ENCODE results near the gene GFRA3.

GFRA3 gene

DNA sequence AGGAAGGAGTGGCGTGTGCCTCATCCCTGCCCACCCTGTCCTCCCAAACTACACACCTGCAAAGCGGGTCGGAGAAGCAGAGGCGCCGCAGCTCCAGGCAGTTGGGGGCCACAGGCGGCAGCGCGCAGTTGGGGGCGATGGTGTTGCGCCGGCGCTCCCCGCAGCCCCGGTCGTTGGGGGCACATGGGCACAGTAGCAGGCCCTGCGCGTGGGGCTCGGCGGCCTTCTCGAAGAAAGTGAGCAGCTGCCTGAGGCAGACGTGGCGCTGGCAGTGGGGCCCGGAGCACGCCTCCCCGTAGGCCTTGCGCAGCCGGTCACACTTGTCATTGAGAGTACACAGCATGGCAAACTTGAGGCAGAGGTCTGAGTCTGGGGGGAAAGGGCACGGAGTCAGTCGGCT lies 16.8 kb downstream of the GFRA3 start:
- TF ChIP-seq, protein P1, sequence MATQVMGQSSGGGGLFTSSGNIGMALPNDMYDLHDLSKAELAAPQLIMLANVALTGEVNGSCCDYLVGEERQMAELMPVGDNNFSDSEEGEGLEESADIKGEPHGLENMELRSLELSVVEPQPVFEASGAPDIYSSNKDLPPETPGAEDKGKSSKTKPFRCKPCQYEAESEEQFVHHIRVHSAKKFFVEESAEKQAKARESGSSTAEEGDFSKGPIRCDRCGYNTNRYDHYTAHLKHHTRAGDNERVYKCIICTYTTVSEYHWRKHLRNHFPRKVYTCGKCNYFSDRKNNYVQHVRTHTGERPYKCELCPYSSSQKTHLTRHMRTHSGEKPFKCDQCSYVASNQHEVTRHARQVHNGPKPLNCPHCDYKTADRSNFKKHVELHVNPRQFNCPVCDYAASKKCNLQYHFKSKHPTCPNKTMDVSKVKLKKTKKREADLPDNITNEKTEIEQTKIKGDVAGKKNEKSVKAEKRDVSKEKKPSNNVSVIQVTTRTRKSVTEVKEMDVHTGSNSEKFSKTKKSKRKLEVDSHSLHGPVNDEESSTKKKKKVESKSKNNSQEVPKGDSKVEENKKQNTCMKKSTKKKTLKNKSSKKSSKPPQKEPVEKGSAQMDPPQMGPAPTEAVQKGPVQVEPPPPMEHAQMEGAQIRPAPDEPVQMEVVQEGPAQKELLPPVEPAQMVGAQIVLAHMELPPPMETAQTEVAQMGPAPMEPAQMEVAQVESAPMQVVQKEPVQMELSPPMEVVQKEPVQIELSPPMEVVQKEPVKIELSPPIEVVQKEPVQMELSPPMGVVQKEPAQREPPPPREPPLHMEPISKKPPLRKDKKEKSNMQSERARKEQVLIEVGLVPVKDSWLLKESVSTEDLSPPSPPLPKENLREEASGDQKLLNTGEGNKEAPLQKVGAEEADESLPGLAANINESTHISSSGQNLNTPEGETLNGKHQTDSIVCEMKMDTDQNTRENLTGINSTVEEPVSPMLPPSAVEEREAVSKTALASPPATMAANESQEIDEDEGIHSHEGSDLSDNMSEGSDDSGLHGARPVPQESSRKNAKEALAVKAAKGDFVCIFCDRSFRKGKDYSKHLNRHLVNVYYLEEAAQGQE (IDR thresholded peaks at IDR 0.05; ENCODE audit: insufficient read depth in 1 of 2, low read depth in 2 of 2, low read length in 2 of 2): no peak
- no peak for TF ChIP-seq POLR2AphosphoS5 (IDR thresholded peaks at IDR 0.05; ENCODE audit: low read depth, low read length)
- TF ChIP-seq FOXP2 (optimal IDR thresholded peaks at IDR 0.05; ENCODE audit: borderline replicate concordance, extremely low read depth, extremely low read length, insufficient read depth): no peak
- TF ChIP-seq TAF1 (IDR thresholded peaks at IDR 0.05; ENCODE audit: borderline replicate concordance, insufficient read depth, low read length): no peak
- TF ChIP-seq SIN3A (IDR thresholded peaks at IDR 0.05; ENCODE audit: borderline replicate concordance, insufficient read depth, low read length): no peak

DNA sequence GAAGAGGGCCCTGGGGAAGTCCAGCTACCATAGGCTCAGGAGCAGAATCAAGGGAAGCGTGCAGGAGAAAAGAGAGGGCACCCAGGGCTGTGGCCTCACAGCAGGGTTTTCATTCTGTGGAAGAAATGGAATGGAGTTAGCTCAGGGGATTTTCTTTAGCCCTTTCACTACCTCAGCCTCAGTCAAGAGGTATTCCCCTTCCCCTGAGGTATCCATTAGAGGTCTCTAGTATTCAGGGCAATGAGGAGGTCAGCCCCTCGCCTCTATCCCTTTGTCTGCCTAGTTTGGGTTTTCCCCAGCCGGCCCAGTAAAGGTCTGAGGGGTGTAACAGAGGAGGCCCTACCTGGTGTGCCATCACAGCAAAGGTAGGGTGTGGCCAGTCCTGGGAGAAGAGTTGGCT lies 21.5 kb downstream of the GFRA3 start:
- TF ChIP-seq SIN3A (IDR thresholded peaks at IDR 0.05; ENCODE audit: borderline replicate concordance, insufficient read depth, low read length) (no peak), TAF1 (IDR thresholded peaks at IDR 0.05; ENCODE audit: borderline replicate concordance, insufficient read depth, low read length) (no peak), POLR2AphosphoS5 (IDR thresholded peaks at IDR 0.05; ENCODE audit: low read depth, low read length) (no peak), FOXP2 (optimal IDR thresholded peaks at IDR 0.05; ENCODE audit: borderline replicate concordance, extremely low read depth, extremely low read length, insufficient read depth) (no peak)
- TF ChIP-seq, protein P1 (IDR thresholded peaks at IDR 0.05; ENCODE audit: insufficient read depth in 1 of 2, low read depth in 2 of 2, low read length in 2 of 2): no peak

DNA sequence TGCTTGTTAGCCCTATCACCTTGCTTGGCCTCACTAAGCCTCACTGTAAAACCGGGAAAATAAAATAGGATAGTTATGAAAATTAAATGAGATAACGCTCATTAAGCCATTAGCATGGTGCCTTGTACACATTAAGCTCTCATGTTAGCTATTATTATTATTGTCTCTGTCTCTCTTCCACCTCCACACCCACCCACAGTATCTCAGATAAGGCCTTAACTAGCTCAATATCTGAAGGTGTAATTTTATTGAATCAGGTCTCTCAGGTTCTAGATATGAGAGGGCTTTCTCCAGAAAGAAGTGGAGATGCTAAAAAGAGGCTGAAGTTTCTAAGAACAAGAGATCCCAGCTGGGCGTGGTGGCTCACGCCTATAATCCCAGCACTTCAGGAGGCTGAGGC lies 27.6 kb downstream of the GFRA3 start:
- TF ChIP-seq, protein P1 (IDR thresholded peaks at IDR 0.05; ENCODE audit: insufficient read depth in 1 of 2, low read depth in 2 of 2, low read length in 2 of 2): no peak
- TF ChIP-seq TAF1 (IDR thresholded peaks at IDR 0.05; ENCODE audit: borderline replicate concordance, insufficient read depth, low read length) (no peak), FOXP2 (optimal IDR thresholded peaks at IDR 0.05; ENCODE audit: borderline replicate concordance, extremely low read depth, extremely low read length, insufficient read depth) (no peak), SIN3A (IDR thresholded peaks at IDR 0.05; ENCODE audit: borderline replicate concordance, insufficient read depth, low read length) (no peak), POLR2AphosphoS5 (IDR thresholded peaks at IDR 0.05; ENCODE audit: low read depth, low read length) (no peak)

DNA sequence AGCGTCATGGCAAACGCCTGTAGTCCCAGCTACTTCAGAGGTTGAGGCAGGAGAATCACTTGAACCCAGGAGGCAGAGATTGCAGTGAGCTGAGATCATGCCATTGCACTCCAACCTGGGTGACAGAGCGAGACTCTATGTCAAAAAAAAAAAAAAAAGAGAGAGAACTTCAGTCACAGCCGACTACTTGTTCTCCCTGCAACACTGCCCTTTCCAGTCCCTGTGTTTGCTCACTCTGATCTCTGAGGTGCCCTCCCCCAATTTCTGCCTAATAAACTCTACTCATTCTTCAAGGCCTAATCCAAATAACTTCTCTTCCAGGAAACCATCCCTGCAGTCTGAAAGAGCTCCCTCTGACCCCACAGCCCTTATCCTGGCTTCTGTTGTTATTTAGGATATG lies 28.1 kb downstream of the GFRA3 start:
- TF ChIP-seq SIN3A (IDR thresholded peaks at IDR 0.05; ENCODE audit: borderline replicate concordance, insufficient read depth, low read length): no peak
- no peak for TF ChIP-seq TAF1 (IDR thresholded peaks at IDR 0.05; ENCODE audit: borderline replicate concordance, insufficient read depth, low read length)
- TF ChIP-seq, protein P1 (IDR thresholded peaks at IDR 0.05; ENCODE audit: insufficient read depth in 1 of 2, low read depth in 2 of 2, low read length in 2 of 2): no peak
- TF ChIP-seq FOXP2 (optimal IDR thresholded peaks at IDR 0.05; ENCODE audit: borderline replicate concordance, extremely low read depth, extremely low read length, insufficient read depth): no peak

DNA sequence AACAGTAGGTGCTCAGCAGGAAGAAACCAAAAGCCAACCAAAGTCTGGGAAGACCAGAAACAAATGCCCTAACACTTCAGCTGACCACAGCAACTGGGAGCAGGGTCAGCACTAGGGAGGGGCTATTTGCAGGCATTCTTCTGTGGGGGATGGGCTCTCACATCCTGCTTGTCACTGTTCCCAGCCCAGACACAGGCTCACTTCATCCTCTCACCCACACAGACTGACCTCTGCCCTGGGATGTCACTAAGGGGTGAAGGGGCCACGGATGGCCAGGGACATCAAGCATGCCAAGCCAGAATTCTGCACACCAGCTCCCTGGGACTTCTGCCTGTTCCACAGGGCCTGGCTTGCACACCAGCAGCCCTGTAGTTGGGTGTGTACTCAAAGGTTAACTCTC lies 28.7 kb downstream of the GFRA3 start:
- TF ChIP-seq POLR2AphosphoS5 (IDR thresholded peaks at IDR 0.05; ENCODE audit: low read depth, low read length) (no peak), FOXP2 (optimal IDR thresholded peaks at IDR 0.05; ENCODE audit: borderline replicate concordance, extremely low read depth, extremely low read length, insufficient read depth) (no peak), TAF1 (IDR thresholded peaks at IDR 0.05; ENCODE audit: borderline replicate concordance, insufficient read depth, low read length) (no peak), SIN3A (IDR thresholded peaks at IDR 0.05; ENCODE audit: borderline replicate concordance, insufficient read depth, low read length) (no peak)
- TF ChIP-seq, protein P1 (IDR thresholded peaks at IDR 0.05; ENCODE audit: insufficient read depth in 1 of 2, low read depth in 2 of 2, low read length in 2 of 2): no peak
